Smooth muscle cell (in vitro differentiated cells): ENCODE results near the gene TAPBPL. TPM values are rescaled to one million over a fixed set of nuclear protein-coding genes. Genes with fewer than 3 reads are reported as not detected.
A peak's percentile ranks its signal among the peaks of the same experiment; 100 is the strongest.
"Not testable (repeated sequence)": the region's sequence is repeated elsewhere in the genome, so short reads cannot be mapped to it uniquely, and the experiment has no call there.

Experiments
- DNase-seq: peaks from one replicate; lab custom pipeline; 2025; ENCODE audit not compliant: unreplicated experiment; lab: John Stamatoyannopoulos, UW
- H2AFZ ChIP-seq: fragments of 200-600 bp; sonication (generic); 2 replicates; pipeline ENCODE4 v1.6.0; 2016; ENCODE audit warnings: antibody characterized with exemption, low read depth, mild to moderate bottlenecking
- H3F3A ChIP-seq: fragments of 200-600 bp; sonication (generic); 2 replicates; pipeline ENCODE4 v1.6.0; 2017; ENCODE audit warnings: antibody characterized with exemption, low read depth
- H3K27ac ChIP-seq: fragments of 200-600 bp; sonication (generic); 2 replicates; pipeline ENCODE4 v1.5.1; 2016; ENCODE audit warnings: low read depth, mild to moderate bottlenecking
- H3K27me3 ChIP-seq: fragments of 200-600 bp; sonication (generic); 2 replicates; pipeline ENCODE4 v1.6.1; 2016; ENCODE audit warnings: low read depth, mild to moderate bottlenecking
- H3K36me3 ChIP-seq: fragments of 200-600 bp; sonication (generic); 2 replicates; pipeline ENCODE4 v1.5.1; 2016; ENCODE audit warnings: low read depth
- H3K4me1 ChIP-seq: fragments of 200-600 bp; sonication (generic); 2 replicates; pipeline ENCODE4 v1.5.1; 2016; ENCODE audit warnings: low read depth
- H3K4me2 ChIP-seq: fragments of 200-600 bp; sonication (generic); 2 replicates; pipeline ENCODE4 v1.6.0; 2016; ENCODE audit warnings: mild to moderate bottlenecking
- H3K4me3 ChIP-seq: fragments of 200-600 bp; sonication (generic); 2 replicates; pipeline ENCODE4 v1.5.1; 2016; ENCODE audit warnings: mild to moderate bottlenecking
- H3K79me2 ChIP-seq: fragments of 200-600 bp; sonication (generic); 2 replicates; pipeline ENCODE4 v1.6.0; 2016; ENCODE audit warnings: low read depth, mild to moderate bottlenecking
- H3K9ac ChIP-seq: fragments of 200-600 bp; sonication (generic); 2 replicates; pipeline ENCODE4 v1.6.0; 2016; ENCODE audit warnings: low read depth
- H3K9me3 ChIP-seq: fragments of 200-600 bp; sonication (generic); replicated peaks from 2 replicates; pipeline ENCODE4 v1.5.1; 2016; ENCODE audit warnings: low read depth
- H4K20me1 ChIP-seq: fragments of 200-600 bp; sonication (generic); 2 replicates; pipeline ENCODE4 v1.6.0; 2016; ENCODE audit warnings: low read depth
- CTCF ChIP-seq: fragments of 200-600 bp; sonication (generic); IDR thresholded peaks from 2 replicates; pipeline ENCODE4 v1.5.1; 2017; ENCODE audit warnings: borderline replicate concordance, mild to moderate bottlenecking, antibody characterized with exemption; ENCODE audit not compliant: insufficient read depth, poor library complexity, severe bottlenecking
- WGBS: methylation state at CpG from one replicate; pipeline ENCODE4 v1.1.7; 2016; ENCODE audit warnings: low lambda C conversion rate; 5-methylcytosine and 5-hydroxymethylcytosine counted together
- polyA plus RNA-seq: library from polyadenylated mRNA; unstranded; fragments of >200 nt; fragmentation: Nextera tagmentation; extraction: Ambion mirVana; gene quantifications from 2 replicates; pipeline ENCODE4 v1.2.1, GENCODE V29; 2016
- total RNA-seq: library from RNA; depleted of rRNA; stranded (reverse); fragments of >200 nt; gene quantifications from 2 replicates; pipeline ENCODE4 v1.2.3, GENCODE V29; 2014

The TAPBPL gene
- total and polyA plus RNA-seq, 2 experiments from 2014 or later: 0.85 to 3.2 TPM

- peaks cover 11% of the 10 kb centered on the region for H3K4me1 ChIP-seq
- not testable (repeated sequence) for H3K9me3 ChIP-seq, DNase-seq, H3K27ac ChIP-seq, H3K9ac ChIP-seq, H3K4me2 ChIP-seq, H3K27me3 ChIP-seq, H2AFZ ChIP-seq, H3K4me3 ChIP-seq, H3F3A ChIP-seq, H3K36me3 ChIP-seq
- 96% methylated on average over 9 of the region's 9 CpGs for WGBS
- H3K79me2 ChIP-seq: peaks cover 22% of the 10 kb centered on the region
- peaks cover 14% of the 10 kb centered on the region for H4K20me1 ChIP-seq
These were observed 15.9 kb downstream of the TAPBPL start for GRCh38 chr12:6467571-6468282.

- Histone ChIP-seq H4K20me1 (peaks cover 14% of the 10 kb centered on the region), H3K27ac (no peak overlapping the region), H2AFZ (no peak overlapping the region), H3K4me2 (no peak overlapping the region), H3K9ac (no peak overlapping the region), H3K4me3 (no peak overlapping the region), H3K36me3 (no peaks in the 10 kb centered on the region), H3F3A (peaks cover 5% of the 10 kb centered on the region), H3K4me1 (peaks cover 11% of the 10 kb centered on the region), H3K9me3 (no peaks in the 10 kb centered on the region), H3K79me2 (peaks cover 22% of the 10 kb centered on the region), H3K27me3 (no peaks in the 10 kb centered on the region)
- no peak for TF ChIP-seq CTCF
- no peak for DNase-seq
These were observed 16.4 kb downstream of the TAPBPL start for GRCh38 chr12:6468283-6468575.

- no peak for DNase-seq
- Histone ChIP-seq H3F3A (peaks cover 5% of the 10 kb centered on the region), H3K4me3 (peak overlapping the region; percentile 64), H3K4me1 (peaks cover 11% of the 10 kb centered on the region), H3K9me3 (no peaks in the 10 kb centered on the region), H4K20me1 (peaks cover 14% of the 10 kb centered on the region), H3K9ac (no peak overlapping the region), H2AFZ (no peak overlapping the region), H3K27me3 (no peaks in the 10 kb centered on the region), H3K4me2 (peak overlapping the region; percentile 92), H3K79me2 (peaks cover 22% of the 10 kb centered on the region), H3K27ac (no peak overlapping the region), H3K36me3 (no peaks in the 10 kb centered on the region)
- TF ChIP-seq CTCF: no peak
- 91% methylated on average over 6 of the region's 6 CpGs for WGBS
These were observed 17.2 kb downstream of the TAPBPL start for GRCh38 chr12:6469092-6469491.

GRCh38 chr12:6469609-6470374 is 17.9 kb downstream of the TAPBPL start:
- peak overlapping the region; percentile 38 for H3K9ac ChIP-seq
- peaks cover 11% of the 10 kb centered on the region for H3K4me1 ChIP-seq
- H3K4me2 ChIP-seq: peak overlapping the region; percentile 92
- 26% methylated on average over 16 of the region's 16 CpGs for WGBS
- H3K79me2 ChIP-seq: peaks cover 22% of the 10 kb centered on the region
- peaks cover 14% of the 10 kb centered on the region for H4K20me1 ChIP-seq
- no peak overlapping the region for H3K27ac ChIP-seq
- peak overlapping the region; percentile 64 for H3K4me3 ChIP-seq
- H3F3A ChIP-seq: peaks cover 5% of the 10 kb centered on the region
- no peak overlapping the region for H2AFZ ChIP-seq
- no peak for DNase-seq
- H3K27me3 ChIP-seq: no peaks in the 10 kb centered on the region
- H3K9me3 ChIP-seq: no peaks in the 10 kb centered on the region
- H3K36me3 ChIP-seq: no peaks in the 10 kb centered on the region
- no peak for TF ChIP-seq CTCF
